NK-92 (cell line): Measurements from ENCODE around the gene PAQR5.
"Not testable (repeated sequence)": the region's sequence is repeated elsewhere in the genome, so short reads cannot be mapped to it uniquely, and the experiment has no call there.

ENCODE experiments used
- DNase-seq: peaks from one replicate; lab custom pipeline; 2025; ENCODE audit not compliant: unreplicated experiment; lab: John Stamatoyannopoulos, UW

The PAQR5 gene

GRCh38 chr15:69415381-69415780 lies 116.7 kb downstream of the PAQR5 start:
- no peak for DNase-seq

DNA sequence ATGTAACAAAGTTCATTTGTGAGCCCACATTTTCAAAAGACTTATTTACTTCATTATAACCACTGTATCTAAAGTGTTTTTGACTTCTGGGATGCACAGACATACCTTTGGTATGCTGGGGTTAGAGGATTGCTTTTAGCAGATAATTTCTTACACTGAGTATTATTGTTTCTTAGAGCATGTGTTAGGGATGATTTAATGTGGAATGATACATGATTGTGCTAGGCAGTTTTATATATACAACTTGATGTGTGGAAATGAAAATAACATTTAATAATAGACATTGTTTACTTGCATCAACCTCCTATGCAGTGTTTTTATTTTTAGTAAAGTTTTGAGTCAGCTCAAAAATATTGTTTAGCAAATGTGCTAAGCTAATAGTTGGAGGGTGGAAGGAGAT lies 118.9 kb downstream of the PAQR5 start:
- DNase-seq = no peak

DNA sequence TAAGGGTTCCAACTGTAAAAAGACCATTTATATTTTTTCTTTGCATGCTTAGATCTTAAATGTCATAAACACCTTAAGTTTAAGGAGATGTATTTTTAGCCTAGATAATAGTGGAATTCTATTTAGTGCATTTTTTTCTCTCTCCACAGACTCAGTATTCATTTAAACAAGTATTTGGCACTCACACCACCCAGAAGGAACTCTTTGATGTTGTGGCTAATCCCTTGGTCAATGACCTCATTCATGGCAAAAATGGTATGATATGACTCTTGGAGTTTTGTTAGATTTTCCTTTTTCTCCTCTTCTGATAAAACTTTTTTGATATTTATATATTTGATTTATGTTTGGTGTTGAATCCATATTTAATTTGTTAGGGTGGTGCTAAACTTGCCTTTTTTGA lies 122.8 kb downstream of the PAQR5 start:
- DNase-seq = no peak

DNA sequence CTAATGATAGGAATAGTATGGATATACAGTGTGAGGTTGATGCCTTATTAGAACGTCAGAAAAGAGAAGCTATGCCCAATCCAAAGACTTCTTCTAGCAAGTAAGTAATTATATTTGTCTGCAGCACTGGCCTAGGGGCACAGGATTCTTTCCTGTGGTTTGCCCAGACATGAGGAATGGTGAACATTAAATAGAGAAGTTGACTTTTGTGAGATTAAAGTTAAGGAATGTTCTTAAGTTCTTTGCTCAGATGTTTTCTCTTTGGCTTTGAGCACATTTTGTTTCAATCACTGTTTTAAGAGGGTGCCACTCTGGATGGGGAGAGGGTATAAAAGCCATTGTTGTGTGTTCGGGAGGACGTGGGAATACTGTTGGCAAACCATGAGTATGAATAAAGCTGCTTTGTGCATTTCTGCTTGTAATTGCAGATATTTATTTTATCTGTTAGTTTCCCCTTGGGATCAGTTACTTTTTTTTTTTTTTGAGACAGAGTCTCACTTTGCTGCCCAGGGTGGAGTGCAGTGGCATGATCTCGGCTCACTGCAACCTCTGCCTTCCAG lies 123.7 kb downstream of the PAQR5 start:
- DNase-seq = no peak

GRCh38 chr15:69424001-69424400 lies 125.3 kb downstream of the PAQR5 start:
- DNase-seq = no peak

GRCh38 chr15:69424748-69425413 lies 126.2 kb downstream of the PAQR5 start:
- DNase-seq = no peak

- no peak for DNase-seq
Observed at GRCh38 chr15:69433831-69434230, 135.1 kb downstream of the PAQR5 start.

- no peak for DNase-seq
Observed at GRCh38 chr15:69434238-69434637, 135.5 kb downstream of the PAQR5 start.

DNA sequence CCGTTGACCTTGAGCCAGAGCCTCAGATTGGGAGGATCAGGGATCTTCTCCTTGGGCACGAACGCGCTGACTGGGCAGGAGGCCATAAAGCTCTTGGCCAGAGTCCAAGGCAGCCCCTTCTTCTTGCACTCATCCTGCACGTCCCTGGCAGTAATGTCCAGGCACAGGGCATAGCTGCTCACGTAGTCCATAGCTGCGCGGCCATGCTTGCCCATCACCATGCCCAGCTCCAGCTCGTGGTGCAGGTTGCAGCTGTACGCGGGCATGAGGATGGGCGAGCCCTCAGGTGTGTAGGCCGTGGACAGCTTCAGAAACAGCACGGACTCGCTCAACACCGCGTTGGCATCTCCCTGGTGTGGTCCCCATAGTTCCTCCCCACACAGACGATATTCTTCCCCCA lies 136.0 kb downstream of the PAQR5 start:
- no peak for DNase-seq

DNA sequence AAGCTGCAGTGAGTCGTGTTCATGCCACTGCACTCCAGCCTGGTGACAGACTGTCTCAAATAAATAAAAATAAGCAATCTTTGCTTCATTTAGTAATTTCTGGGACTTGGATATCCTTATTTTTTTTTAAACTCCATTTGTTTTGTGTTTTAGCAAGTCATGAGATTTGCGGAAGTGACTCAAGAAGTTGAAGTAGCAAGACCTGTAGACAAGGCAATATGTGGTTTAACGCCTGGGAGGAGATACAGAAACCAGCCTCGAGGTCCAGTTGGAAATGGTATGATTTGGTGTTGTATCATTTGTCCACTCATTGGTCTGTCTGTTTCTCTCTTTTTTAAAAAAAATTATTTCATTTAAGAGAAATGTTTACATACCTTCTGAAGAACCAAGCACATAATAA lies 137.3 kb downstream of the PAQR5 start:
- DNase-seq = no peak

DNA sequence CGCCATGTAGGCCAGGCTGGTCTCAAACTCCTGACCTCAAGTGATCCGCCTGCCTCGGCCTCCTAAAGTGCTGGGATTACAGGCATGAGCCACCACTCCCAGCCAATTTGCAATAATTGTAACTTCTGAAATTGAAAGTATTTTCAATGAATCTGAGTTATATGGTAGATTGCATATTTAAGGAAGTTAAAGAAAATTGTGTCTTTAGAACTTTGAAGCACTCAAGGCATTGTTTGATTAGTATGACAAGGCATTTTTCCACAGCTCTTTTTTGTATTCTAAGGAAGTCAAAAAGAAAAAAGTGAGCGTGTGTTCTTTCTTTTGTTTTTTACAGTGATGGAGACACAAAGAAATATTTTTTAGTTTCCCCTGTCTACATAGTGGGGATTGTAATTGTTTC lies 138.2 kb downstream of the PAQR5 start:
- DNase-seq = no peak

GRCh38 chr15:69439623-69440022 lies 140.9 kb downstream of the PAQR5 start:
- no peak for DNase-seq

DNA sequence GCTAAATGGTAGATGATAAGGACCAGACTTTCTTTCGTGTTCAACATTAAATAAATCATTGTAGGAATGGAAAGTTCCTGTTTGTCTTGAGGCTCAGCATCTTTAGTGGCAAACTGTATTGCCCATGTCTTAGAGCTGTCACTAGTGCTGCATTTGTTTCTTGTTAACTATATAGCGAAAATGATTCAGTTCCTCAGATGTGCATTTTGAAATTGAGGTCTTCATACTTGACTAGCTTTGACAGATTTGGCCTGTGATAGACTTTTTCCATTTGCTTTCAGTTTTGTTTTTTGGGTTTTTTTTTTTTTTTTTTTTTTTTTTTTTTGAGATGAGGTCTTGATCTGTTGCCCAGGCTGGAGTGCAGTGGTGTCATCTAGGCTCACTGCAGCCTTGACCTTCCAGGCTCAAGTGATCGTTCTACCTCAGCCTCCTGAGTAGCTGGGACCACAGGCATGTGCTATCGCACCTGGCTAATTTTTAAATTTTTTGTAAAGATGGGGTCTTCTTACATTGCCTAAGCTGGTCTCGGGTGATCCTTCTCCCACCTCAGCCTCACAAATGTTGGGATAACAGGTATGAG lies 144.4 kb downstream of the PAQR5 start:
- DNase-seq = no peak

GRCh38 chr15:69444686-69445085 lies 146.0 kb downstream of the PAQR5 start:
- DNase-seq = no peak

DNA sequence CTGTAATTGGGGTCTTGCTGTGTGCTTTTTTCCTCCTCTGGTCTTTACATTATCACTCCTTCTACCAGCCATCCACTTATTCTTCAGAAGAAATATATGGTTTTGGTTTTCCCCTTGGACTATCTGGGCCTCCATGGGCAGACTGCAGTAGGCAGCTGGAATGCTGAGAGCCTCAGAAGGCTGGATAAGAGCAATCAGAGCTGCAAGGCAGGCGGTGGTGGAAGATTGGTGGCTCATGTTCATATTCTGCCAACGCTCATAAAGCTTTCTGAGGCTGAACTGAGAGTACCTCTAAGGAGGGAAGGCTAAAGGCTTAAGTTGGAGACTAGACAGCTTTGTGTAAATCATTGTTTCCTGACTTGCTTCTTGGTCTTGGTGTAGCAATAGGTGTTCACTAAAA lies 148.2 kb downstream of the PAQR5 start:
- no peak for DNase-seq

DNA sequence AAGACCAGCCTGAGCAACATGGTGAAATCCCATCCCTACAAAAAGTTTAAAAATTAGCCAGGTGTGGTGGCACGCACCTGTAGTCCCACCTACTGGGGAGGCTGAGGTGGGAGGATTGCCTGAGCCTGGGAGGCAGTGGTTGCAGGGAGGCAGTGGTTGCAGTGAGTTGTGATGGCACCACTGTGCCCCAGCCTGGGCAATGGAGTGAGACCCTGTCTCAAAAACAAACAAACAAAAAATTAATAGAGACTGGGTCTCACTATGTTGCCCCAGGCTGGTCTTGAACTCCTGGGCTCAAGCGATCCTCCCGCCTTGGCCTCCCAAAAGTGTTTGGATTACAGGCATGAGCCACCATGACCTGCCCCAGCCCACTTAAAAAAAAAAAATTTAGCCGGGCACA lies 151.5 kb downstream of the PAQR5 start:
- not testable (repeated sequence) for DNase-seq

- DNase-seq = no peak
Observed at GRCh38 chr15:69450968-69451695, 152.4 kb downstream of the PAQR5 start.

- no peak for DNase-seq
Observed at GRCh38 chr15:69451951-69452691, 153.4 kb downstream of the PAQR5 start.

DNA sequence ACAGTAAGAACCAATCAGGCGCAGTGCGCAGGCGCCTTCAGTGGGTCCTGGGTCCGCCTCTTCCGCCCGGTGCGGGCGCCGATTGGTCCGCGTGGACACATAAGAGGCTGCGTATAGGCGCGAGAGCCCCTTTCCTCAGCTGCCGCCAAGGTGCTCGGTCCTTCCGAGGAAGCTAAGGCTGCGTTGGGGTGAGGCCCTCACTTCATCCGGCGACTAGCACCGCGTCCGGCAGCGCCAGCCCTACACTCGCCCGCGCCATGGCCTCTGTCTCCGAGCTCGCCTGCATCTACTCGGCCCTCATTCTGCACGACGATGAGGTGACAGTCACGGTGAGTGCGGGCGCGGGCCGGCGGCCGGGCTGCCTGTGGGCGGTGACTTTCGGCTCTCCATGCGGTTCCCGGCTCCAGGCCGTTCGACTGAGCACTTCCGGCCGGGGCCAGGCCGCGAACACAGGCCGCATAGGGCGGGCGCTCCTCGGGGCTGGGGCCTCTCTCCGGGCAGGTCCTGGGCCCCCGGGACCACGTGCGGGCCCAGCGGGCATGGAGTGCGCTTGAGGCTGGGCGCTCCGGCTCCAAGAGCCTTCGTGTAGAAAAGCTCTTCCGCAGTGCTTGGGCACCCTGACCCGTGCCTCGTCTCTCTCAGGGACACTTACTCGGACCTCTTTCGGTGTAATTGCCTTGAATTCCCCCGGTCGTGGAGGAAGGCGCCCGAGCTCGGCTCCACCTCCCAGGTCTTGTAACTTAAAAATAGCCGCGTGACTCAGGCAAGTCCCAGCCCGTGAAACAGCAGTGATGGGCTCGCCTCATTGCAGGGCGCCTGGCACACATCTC lies 154.2 kb downstream of the PAQR5 start, which contains the start of gene RPLP1:
Gene RPLP1, plus strand, starts transcription at position 127 of the 830 bp plus-strand sequence. Its CDS starts 131 bp downstream, at position 258.
- DNase-seq = peak; percentile 53

DNA sequence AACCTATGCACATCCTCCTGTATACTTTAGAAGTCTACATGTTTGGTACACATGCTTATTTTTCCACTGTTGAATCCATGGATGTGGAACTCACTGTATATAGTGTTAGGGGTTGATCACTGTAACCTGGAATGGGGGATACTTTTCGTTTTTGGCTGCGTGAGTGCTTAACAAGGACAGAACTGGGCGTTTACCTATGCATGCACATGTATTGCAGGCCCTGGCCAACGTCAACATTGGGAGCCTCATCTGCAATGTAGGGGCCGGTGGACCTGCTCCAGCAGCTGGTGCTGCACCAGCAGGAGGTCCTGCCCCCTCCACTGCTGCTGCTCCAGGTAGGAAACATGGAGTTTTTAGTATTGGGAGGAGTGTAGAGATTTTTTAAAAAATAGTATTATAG lies 156.2 kb downstream of the PAQR5 start:
- DNase-seq = no peak
